ENCODE data around the gene ALDH1B1.

DNA sequence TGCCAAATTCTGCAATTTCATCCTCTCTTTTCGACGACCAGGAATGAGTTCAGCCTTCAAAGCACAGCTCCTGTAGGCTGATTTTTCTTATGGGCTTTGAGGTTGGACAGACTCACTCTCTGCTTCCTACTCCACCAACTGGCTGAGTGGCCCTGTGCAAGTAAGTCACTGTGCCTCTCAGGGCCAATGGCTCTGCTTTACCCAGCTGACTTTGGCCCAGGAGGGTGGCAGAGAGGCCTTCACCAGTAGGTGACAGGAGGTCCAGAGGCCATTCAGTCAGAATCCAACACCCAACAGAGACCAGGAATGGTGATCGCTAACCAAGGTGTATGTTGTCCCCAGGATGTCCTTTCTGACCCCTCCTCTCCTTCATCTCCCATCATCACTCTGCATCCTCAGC is 49.5 kb upstream of the ALDH1B1 start:
- TF ChIP-seq EP300 (IDR thresholded peaks at IDR 0.05), result no peak
- TF ChIP-seq, protein P1, sequence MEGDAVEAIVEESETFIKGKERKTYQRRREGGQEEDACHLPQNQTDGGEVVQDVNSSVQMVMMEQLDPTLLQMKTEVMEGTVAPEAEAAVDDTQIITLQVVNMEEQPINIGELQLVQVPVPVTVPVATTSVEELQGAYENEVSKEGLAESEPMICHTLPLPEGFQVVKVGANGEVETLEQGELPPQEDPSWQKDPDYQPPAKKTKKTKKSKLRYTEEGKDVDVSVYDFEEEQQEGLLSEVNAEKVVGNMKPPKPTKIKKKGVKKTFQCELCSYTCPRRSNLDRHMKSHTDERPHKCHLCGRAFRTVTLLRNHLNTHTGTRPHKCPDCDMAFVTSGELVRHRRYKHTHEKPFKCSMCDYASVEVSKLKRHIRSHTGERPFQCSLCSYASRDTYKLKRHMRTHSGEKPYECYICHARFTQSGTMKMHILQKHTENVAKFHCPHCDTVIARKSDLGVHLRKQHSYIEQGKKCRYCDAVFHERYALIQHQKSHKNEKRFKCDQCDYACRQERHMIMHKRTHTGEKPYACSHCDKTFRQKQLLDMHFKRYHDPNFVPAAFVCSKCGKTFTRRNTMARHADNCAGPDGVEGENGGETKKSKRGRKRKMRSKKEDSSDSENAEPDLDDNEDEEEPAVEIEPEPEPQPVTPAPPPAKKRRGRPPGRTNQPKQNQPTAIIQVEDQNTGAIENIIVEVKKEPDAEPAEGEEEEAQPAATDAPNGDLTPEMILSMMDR (IDR thresholded peaks at IDR 0.05), result no peak

All from tibial nerve (tissue), 4 donors.